Loucy (cell line): ENCODE results near the gene IL16.

Experiments used
- H2AFZ ChIP-seq: fragments of 200-600 bp; sonication (generic); 2 replicates; pipeline ENCODE4 v1.6.0; 2016; ENCODE audit warnings: antibody characterized with exemption, mild to moderate bottlenecking, low read length, moderate library complexity
- H3F3A ChIP-seq: fragments of 200-600 bp; 2 replicates; pipeline ENCODE4 v1.6.0; 2016; ENCODE audit warnings: antibody characterized with exemption, low read depth, mild to moderate bottlenecking
- H3K27me3 ChIP-seq: fragments of 200-600 bp; sonication (generic); 2 replicates; pipeline ENCODE4 v1.6.1; 2014; ENCODE audit warnings: low read length, mild to moderate bottlenecking; ENCODE audit not compliant: insufficient read depth, poor library complexity, severe bottlenecking
- H3K36me3 ChIP-seq: fragments of 200-600 bp; sonication (generic); 2 replicates; pipeline ENCODE4 v1.6.1; 2016; ENCODE audit warnings: low read length; ENCODE audit not compliant: insufficient read depth
- H3K4me1 ChIP-seq: fragments of 200-600 bp; sonication (generic); 2 replicates; pipeline ENCODE4 v1.5.1; 2014; ENCODE audit warnings: low read length, mild to moderate bottlenecking; ENCODE audit not compliant: insufficient read depth, poor library complexity, severe bottlenecking
- H3K4me2 ChIP-seq: fragments of 200-600 bp; sonication (generic); 2 replicates; pipeline ENCODE4 v1.6.0; 2014; ENCODE audit warnings: antibody characterized with exemption, low read length, low read depth, mild to moderate bottlenecking; ENCODE audit not compliant: poor library complexity, severe bottlenecking
- H3K4me3 ChIP-seq: fragments of 200-600 bp; sonication (generic); 2 replicates; pipeline ENCODE4 v1.5.1; 2014; ENCODE audit warnings: low read length, mild to moderate bottlenecking, mixed read lengths; ENCODE audit not compliant: poor library complexity, severe bottlenecking
- H3K79me2 ChIP-seq: fragments of 200-600 bp; sonication (generic); 2 replicates; pipeline ENCODE4 v1.6.1; 2014; ENCODE audit warnings: low read length; ENCODE audit not compliant: insufficient read depth
- H3K9ac ChIP-seq: fragments of 200-600 bp; sonication (generic); 2 replicates; pipeline ENCODE4 v1.6.0; 2014; ENCODE audit warnings: mild to moderate bottlenecking, low read depth, low read length, moderate library complexity; ENCODE audit not compliant: poor library complexity, severe bottlenecking
- H3K9me2 ChIP-seq: fragments of 200-600 bp; sonication (generic); replicated peaks from 2 replicates; pipeline ENCODE4 v1.6.1; 2016; ENCODE audit warnings: low read depth, low read length, mixed read lengths
- H3K9me3 ChIP-seq: fragments of 200-600 bp; sonication (generic); 2 replicates; pipeline ENCODE4 v1.6.1; 2014; ENCODE audit warnings: mild to moderate bottlenecking, antibody characterized with exemption, low read length, low read depth; ENCODE audit not compliant: insufficient read depth
- H4K20me1 ChIP-seq: fragments of 200-600 bp; sonication (generic); 2 replicates; pipeline ENCODE4 v1.6.0; 2014; ENCODE audit warnings: antibody characterized with exemption, low read length, mild to moderate bottlenecking; ENCODE audit not compliant: insufficient read depth, poor library complexity, severe bottlenecking
- CTCF ChIP-seq: fragments of 200-600 bp; sonication (generic); conservative IDR thresholded peaks from 2 replicates; pipeline ENCODE4 v1.5.1; 2014; ENCODE audit warnings: mild to moderate bottlenecking, antibody characterized with exemption, low read length
- EZH2phosphoT487 ChIP-seq: fragments of 200-600 bp; IDR thresholded peaks from 2 replicates; pipeline ENCODE4 v1.6.1; 2018; ENCODE audit warnings: antibody characterized with exemption, mild to moderate bottlenecking, moderate library complexity, borderline replicate concordance

The IL16 gene

DNA sequence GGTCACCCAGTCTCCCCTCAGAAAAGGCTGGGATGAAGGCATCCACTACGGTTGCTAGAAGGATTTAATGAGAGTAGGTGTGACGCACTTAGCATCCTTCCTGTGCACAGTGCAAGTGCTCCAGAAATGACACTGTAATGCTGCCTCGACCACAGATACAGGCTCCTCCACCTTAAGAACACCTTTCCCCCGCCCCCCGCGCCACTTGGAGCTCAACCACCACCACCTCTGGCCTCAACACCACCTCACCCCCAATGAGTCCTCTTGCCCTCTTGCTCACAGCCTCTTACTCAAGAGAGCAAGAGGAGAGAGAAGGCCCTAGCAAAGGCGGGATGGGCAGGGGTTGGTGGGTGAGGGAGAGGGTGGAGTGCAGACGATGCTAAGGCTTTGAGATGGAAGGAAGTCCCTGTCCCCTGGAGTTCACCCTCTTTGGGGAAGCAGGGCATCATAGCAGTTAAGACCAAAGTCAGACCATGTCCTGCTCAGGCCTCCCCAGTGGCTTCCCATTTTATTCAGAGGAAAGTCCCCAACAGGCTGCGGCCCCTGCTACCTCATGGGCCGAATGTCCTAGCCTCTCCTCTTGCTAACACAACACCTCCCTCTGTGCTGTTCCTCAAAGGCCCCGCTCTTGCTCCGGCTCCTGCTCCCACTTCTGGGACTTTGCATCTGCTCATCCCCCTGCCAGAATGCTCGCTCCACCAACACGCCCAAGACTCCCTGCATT, 118.9 kb downstream of the IL16 start:
- Histone ChIP-seq H3K4me3 (no peak overlapping the region), H3K36me3 (peaks cover 16% of the 10 kb centered on the region; the same call in 1 of the 2 replicates), H2AFZ (no peak overlapping the region), H3K9me3 (no peaks in the 10 kb centered on the region), H3K4me1 (no peaks in the 10 kb centered on the region), H3K9me2 (no peaks in the 10 kb centered on the region), H3K9ac (no peak overlapping the region), H3K79me2 (no peaks in the 10 kb centered on the region), H4K20me1 (no peaks in the 10 kb centered on the region), H3K4me2 (no peak overlapping the region), H3F3A (no peaks in the 10 kb centered on the region), H3K27me3 (no peaks in the 10 kb centered on the region)
- TF ChIP-seq CTCF (no peak), EZH2phosphoT487 (no peak)

DNA sequence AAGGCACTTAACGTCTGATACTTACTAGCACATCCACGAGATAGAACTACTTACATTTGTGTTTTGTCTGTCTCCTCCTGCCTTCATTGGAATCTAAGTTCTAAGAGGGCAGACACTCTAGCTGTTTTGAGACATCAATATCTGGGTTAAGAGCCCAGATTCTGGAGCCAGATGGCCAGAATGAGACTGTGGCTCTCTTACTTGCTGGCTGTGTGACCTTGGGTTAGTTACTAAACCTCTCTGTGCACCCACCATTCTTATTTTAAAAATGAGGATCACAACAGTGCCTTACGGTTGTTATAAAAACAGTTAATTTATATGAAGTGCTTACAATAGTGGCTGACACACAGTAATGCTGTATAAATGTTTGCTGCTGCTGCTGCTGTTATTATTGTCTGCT, 119.6 kb downstream of the IL16 start:
- Histone ChIP-seq H2AFZ (no peak overlapping the region), H4K20me1 (no peaks in the 10 kb centered on the region), H3K36me3 (peaks cover 16% of the 10 kb centered on the region; the same call in 1 of the 2 replicates), H3K79me2 (no peaks in the 10 kb centered on the region), H3K9me3 (no peaks in the 10 kb centered on the region), H3K27me3 (no peaks in the 10 kb centered on the region), H3K4me1 (no peaks in the 10 kb centered on the region), H3K9me2 (no peaks in the 10 kb centered on the region), H3F3A (no peaks in the 10 kb centered on the region), H3K9ac (no peak overlapping the region), H3K4me2 (no peak overlapping the region), H3K4me3 (no peak overlapping the region)
- TF ChIP-seq EZH2phosphoT487, result no peak
- TF ChIP-seq CTCF, result no peak

DNA sequence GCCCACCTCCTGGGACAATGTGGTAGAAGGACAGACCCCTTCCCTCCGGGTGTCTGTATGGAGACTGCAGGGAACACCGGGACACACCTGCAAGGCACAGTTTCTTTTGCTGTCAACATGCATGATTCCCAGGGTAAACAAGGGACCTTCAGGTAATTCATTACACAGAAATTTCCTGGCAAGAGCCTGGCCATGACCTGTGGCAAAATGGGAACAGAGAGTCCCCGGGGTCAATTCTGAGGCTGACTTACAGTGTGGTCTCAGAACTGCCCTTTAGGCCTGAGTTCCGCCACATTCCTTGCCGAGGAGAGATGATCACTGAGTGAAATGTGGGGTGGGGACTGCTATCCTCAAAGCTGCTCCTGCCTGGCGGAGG, 121.0 kb downstream of the IL16 start:
- H2AFZ ChIP-seq, result no peak overlapping the region
- H3K9ac ChIP-seq, result no peak overlapping the region
- no peaks in the 10 kb centered on the region for H3K79me2 ChIP-seq
- no peaks in the 10 kb centered on the region for H3K4me1 ChIP-seq
- no peak overlapping the region for H3K4me2 ChIP-seq
- no peaks in the 10 kb centered on the region for H3K27me3 ChIP-seq
- no peaks in the 10 kb centered on the region for H3F3A ChIP-seq
- H3K9me3 ChIP-seq, result no peaks in the 10 kb centered on the region
- no peaks in the 10 kb centered on the region for H4K20me1 ChIP-seq
- H3K36me3 ChIP-seq, result peaks cover 6% of the 10 kb centered on the region; the same call in 1 of the 2 replicates
- no peaks in the 10 kb centered on the region for H3K9me2 ChIP-seq
- TF ChIP-seq EZH2phosphoT487, result no peak
- no peak for TF ChIP-seq CTCF
- H3K4me3 ChIP-seq, result no peak overlapping the region
